ENCODE measurements around the gene TAOK1. TPM values are rescaled to one million over a fixed set of nuclear protein-coding genes. Genes with fewer than 3 reads are reported as not detected.

TAOK1 gene
- total and polyA plus RNA-seq, 2 of the 13 experiments (the other 11 are each of a cell fraction or from before 2014, with no cell fraction given) = 14.1 to 23.0 TPM

- no peak for TF ChIP-seq HMGXB3 (CRISPR knock-in tag; IDR thresholded peaks at IDR 0.05; ENCODE audit: borderline replicate concordance)
- TF ChIP-seq ZNF768 (CRISPR knock-in tag; IDR thresholded peaks at IDR 0.05) = no peak
- no peak for TF ChIP-seq ZFP91 (CRISPR knock-in tag; IDR thresholded peaks at IDR 0.05; ENCODE audit: borderline replicate concordance)
- TF ChIP-seq POGK (CRISPR knock-in tag; conservative IDR thresholded peaks at IDR 0.05) = 0 out of 2 replicates have a peak, but pooled peaks have one; percentile 10
- 0 out of 2 replicates have a peak, but pooled peaks have one; percentile 34 for TF ChIP-seq KLF12 (CRISPR knock-in tag; IDR thresholded peaks at IDR 0.05; ENCODE audit: borderline replicate concordance)
- TF ChIP-seq IRX3 (CRISPR knock-in tag; IDR thresholded peaks at IDR 0.05; ENCODE audit: borderline replicate concordance, low read depth) = 0 out of 2 replicates have a peak, but pooled peaks have one; percentile 18
- no peak for TF ChIP-seq HMG20B (CRISPR knock-in tag; conservative IDR thresholded peaks at IDR 0.05)
- no peak for TF ChIP-seq ZNF34 (CRISPR knock-in tag; IDR thresholded peaks at IDR 0.05; ENCODE audit: borderline replicate concordance)
- TF ChIP-seq MIER3 (CRISPR knock-in tag; IDR thresholded peaks at IDR 0.05; ENCODE audit: borderline replicate concordance) = no peak
- TF ChIP-seq ZNF556 (CRISPR knock-in tag; IDR thresholded peaks at IDR 0.05; ENCODE audit: borderline replicate concordance) = no peak
- no peak for TF ChIP-seq NFIB (CRISPR knock-in tag; IDR thresholded peaks at IDR 0.05; ENCODE audit: borderline replicate concordance)
- TF ChIP-seq PHF5A (CRISPR knock-in tag; IDR thresholded peaks at IDR 0.05; ENCODE audit: low read depth, unreplicated experiment) = no peak
- TF ChIP-seq HHEX (CRISPR knock-in tag; IDR thresholded peaks at IDR 0.05) = no peak
- peak; percentile 5; the same call in 1 of the 2 replicates for TF ChIP-seq ISL2 (CRISPR knock-in tag; IDR thresholded peaks at IDR 0.05)
- TF ChIP-seq KLF13 (CRISPR knock-in tag; IDR thresholded peaks at IDR 0.05) = no peak
- 0 out of 2 replicates have a peak, but pooled peaks have one; percentile 9 for TF ChIP-seq SAP130 (CRISPR knock-in tag; IDR thresholded peaks at IDR 0.05; ENCODE audit: low read depth)
- TF ChIP-seq MLXIP (CRISPR knock-in tag; IDR thresholded peaks at IDR 0.05; ENCODE audit: borderline replicate concordance) = no peak
- no peak; the same call in 1 of the 2 replicates for TF ChIP-seq GATAD2A (CRISPR knock-in tag; IDR thresholded peaks at IDR 0.05)
- no peak for TF ChIP-seq NR3C1 (CRISPR knock-in tag; IDR thresholded peaks at IDR 0.05)
Measured at GRCh38 chr17:29590411-29591145, 200.4 kb downstream of the TAOK1 start (continued).

Data from HepG2 (cell line).